T-helper 17 cell (primary cell): Measurements from ENCODE around the gene EFS. TPM values are rescaled to one million over a fixed set of nuclear protein-coding genes. Genes with fewer than 3 reads are reported as not detected.
A peak's percentile ranks its signal among the peaks of the same experiment; 100 is the strongest.

ENCODE experiments used
- ATAC-seq: fragments of 150-1000 bp; cut with Tn5 transposase; 2 replicates; pipeline ENCODE4 v1.10.0; 2021; ENCODE audit warnings: mild to moderate bottlenecking, moderate library complexity
- DNase-seq, 3 donors: peaks; one replicate each; pipeline versions ENCODE4 v3.0.0 to v3.0.0-alpha.2; 2020 to 2021
- H3K9me3 ChIP-seq: one replicate; pipeline ENCODE4 v1.7.0; 2013; ENCODE audit warnings: low read length, mild to moderate bottlenecking; ENCODE audit not compliant: control insufficient read depth, poor library complexity, severe bottlenecking
- H3K27ac Mint-ChIP-seq: one replicate; pipeline ENCODE4 v1.8.0; 2022; ENCODE audit warnings: mild to moderate bottlenecking, moderate library complexity, mixed read lengths
- H3K27me3 Mint-ChIP-seq: one replicate; pipeline ENCODE4 v1.8.0; 2022; ENCODE audit warnings: mixed read lengths
- H3K36me3 Mint-ChIP-seq: one replicate; pipeline ENCODE4 v1.8.0; 2022; ENCODE audit warnings: low read depth, mixed read lengths
- H3K4me1 Mint-ChIP-seq: one replicate; pipeline ENCODE4 v1.8.0; 2022; ENCODE audit warnings: mild to moderate bottlenecking, mixed read lengths
- H3K4me3 Mint-ChIP-seq: one replicate; pipeline ENCODE4 v1.8.0; 2022; ENCODE audit warnings: mild to moderate bottlenecking, moderate library complexity, mixed read lengths
- total RNA-seq, 4 donors: library from RNA in 2 of 4; stranded (reverse) in 2 of 4; gene quantifications; one replicate each; pipeline ENCODE4 v1.2.3 and lab custom pipeline; 2022 to 2026

EFS gene
- total RNA-seq, 2 donors from 2014 or later: not detected

DNA sequence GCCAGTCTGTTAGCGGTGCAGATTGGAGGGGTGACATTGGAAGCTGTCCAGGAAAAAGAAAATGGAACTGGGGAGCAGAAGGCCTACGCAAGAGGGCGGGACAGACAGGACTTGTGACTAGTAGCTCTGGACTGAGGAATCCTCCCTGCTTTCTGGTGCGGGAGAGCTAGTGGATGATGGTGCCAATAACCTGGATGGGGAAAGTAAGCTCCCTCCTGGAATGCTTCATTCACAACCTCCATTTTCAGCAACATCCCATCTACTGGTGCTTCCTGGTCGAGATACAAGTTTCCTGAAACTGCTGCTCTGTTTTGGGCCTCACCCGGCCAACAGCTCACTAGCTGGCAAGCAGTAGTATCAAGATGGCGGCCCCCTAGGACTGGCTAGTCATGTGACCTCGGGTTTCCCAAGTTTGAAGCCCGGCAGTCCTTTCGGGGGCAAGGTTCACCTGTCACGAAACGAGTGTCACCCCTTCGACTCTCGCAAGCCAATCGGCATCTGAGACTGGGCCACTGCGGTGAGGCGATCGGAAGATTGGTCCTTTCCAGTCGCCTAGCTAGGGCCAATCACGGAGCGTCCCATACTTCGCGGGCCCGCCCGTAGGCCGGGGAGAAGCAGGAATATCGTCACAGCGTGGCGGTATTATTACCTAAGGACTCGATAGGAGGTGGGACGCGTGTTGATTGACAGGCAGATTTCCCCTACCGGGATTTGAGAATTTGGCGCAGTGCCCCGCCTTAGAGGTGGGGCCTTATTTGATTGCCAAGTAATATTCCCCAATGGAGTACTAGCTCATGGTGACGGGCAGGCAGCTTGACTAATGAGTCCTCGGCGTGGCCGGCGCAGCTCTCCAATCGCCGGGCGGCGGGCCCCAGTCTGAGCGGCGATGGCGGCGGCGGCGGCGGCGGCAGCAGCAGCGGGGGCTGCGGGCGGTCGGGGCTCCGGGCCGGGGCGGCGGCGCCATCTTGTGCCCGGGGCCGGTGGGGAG is 44.1 kb downstream of the EFS start, which contains the start of gene PABPN1:
Gene PABPN1, plus strand, starts transcription at position 874 of the 988 bp plus-strand sequence. Its CDS starts 13 bp downstream, at position 887.
- DNase-seq: peak; percentile 92 to 96 (median 92)
- peak; percentile 88 for ATAC-seq
- no peaks in the 10 kb centered on the region for H3K27me3 Mint-ChIP-seq
- H3K9me3 ChIP-seq: no peaks in the 10 kb centered on the region
- H3K36me3 Mint-ChIP-seq: no peaks in the 10 kb centered on the region
- peak within 1 kb of the TSS; percentile 91 for H3K4me3 Mint-ChIP-seq
- peak within 1 kb of the TSS; percentile 93 for H3K27ac Mint-ChIP-seq
- H3K4me1 Mint-ChIP-seq: peaks cover 20% of the 10 kb centered on the region

DNA sequence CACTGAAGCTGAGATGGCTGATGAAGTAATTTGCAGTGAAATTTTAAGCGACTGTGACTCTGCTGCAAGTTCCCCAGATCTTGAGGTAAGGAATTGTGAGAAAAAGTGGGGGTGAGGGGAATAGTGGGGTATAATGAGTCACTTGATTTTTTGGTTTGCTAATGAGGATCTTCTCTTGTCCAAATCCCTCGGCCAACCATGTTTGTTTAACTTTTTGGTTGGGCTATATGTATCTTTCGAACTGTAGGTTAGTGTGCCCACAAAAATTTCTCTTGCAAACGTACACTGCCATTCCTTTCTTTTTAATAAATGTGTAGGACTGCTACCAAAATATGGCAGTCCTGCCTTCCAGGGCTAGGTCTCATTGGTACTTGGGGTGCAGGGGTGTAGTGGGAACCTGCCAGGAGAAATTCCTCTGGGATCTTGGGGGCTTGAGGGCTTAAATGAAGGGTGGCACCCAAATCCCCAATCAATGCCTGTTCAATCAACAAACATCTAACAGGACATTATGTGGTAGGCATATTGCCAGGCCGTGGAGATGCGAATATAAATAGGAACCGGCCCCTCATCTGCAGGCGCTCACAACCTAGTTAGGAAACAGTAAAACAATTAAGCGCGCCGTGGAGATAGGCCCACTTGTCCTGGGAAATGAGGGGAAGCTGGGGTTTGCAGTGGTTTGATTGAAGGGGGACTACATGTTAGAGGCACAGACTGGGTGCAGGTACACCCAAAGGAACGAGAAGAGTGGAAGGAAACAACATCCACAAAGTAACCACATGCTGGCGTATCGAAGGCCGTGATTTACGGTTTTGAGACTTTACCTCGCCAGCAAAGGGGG is 45.0 kb downstream of the EFS start:
- Mint-ChIP-seq H3K36me3 (no peaks in the 10 kb centered on the region), H3K4me1 (peaks cover 20% of the 10 kb centered on the region), H3K27me3 (no peaks in the 10 kb centered on the region), H3K4me3 (peak overlapping the region; percentile 91), H3K27ac (peak overlapping the region; percentile 93)
- DNase-seq (no peak), ATAC-seq (no peak)
- H3K9me3 ChIP-seq: no peaks in the 10 kb centered on the region

DNA sequence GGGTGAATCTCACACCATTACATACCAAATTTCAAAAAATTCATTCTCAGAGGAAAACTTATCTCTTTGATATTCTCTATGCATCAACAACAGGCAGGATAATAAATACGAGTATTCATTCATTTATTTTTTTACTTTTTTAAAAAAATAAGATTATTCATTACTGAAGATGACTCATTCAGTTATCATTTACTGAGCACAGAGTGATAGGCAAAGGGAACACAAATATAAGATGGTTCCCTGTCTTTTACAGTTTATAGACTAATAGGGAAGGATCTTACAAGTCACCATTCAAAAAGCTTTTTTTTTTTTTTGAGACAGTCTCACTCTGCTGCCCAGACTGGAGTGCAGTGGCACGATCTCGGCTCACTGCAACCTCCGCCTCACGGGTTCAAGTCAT is 48.7 kb downstream of the EFS start:
- no peaks in the 10 kb centered on the region for H3K9me3 ChIP-seq
- Mint-ChIP-seq H3K36me3 (no peaks in the 10 kb centered on the region), H3K27ac (no peak overlapping the region), H3K4me3 (no peak overlapping the region), H3K4me1 (peaks cover 3% of the 10 kb centered on the region), H3K27me3 (no peaks in the 10 kb centered on the region)
- DNase-seq (no peak), ATAC-seq (no peak)

DNA sequence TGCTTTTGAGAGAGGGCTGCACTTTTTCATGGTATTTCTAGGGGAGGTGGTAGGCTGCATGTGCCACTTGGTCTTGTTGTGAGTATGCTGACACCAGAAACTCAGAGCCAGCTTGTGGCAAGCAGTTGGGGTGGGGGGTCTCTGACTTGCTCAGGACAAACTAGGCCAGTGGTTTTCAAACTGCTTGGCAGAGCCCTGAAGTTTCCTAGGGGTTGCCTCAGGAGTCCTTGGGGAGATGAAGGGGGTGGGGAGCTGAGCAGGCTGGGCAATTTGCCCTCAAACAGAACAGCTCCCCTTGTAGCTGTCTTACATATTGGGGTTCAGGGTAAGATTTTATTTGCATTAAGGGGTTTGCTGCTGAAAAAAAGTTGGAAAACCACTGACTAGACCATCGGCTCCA is 54.4 kb downstream of the EFS start:
- no peak for ATAC-seq
- no peak for DNase-seq
- Mint-ChIP-seq H3K4me3 (no peak overlapping the region), H3K36me3 (peaks cover 2% of the 10 kb centered on the region), H3K27ac (no peak overlapping the region), H3K27me3 (peaks cover 23% of the 10 kb centered on the region), H3K4me1 (peaks cover 5% of the 10 kb centered on the region)
- no peaks in the 10 kb centered on the region for H3K9me3 ChIP-seq

DNA sequence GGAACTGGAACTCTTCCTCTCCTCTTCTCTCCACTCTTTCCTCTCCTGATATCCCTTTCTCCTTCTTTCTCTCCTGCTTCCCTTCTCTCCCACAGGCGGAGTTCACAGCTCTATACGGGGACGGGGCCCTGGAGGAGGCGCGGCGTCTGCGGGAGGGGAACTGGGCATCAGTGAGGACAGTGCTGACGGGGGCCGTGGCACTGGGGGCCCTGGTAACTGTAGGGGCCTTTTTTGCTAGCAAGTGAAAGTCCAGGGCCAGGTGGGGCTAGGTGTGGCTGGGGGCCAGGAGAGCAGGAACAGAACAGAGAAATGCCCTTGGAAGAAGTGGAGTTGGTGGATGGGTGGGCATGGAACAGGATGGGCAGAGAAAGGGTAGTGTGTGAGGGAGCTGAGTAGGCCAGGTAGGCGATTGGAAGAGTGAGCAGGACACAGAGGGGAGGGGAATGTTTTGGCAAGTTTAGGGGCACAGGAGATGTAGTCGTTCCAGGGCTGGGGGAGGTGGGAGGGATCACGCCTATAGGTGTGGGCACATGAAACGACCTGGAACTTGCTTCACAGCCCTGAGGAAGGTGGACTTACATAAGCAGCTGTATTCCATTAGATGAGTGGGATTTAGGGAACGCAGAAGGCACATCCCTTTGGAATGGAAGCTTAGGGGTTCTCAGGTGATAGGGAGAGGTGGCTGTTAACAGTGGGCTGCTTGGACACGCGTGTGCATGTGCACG is 56.1 kb downstream of the EFS start:
- peaks cover 30% of the 10 kb centered on the region for H3K27me3 Mint-ChIP-seq
- H3K4me3 Mint-ChIP-seq: no peak overlapping the region
- peaks cover 2% of the 10 kb centered on the region for H3K36me3 Mint-ChIP-seq
- no peak overlapping the region for H3K27ac Mint-ChIP-seq
- peaks cover 8% of the 10 kb centered on the region for H3K4me1 Mint-ChIP-seq
- DNase-seq (no peak), ATAC-seq (no peak)
- no peaks in the 10 kb centered on the region for H3K9me3 ChIP-seq

DNA sequence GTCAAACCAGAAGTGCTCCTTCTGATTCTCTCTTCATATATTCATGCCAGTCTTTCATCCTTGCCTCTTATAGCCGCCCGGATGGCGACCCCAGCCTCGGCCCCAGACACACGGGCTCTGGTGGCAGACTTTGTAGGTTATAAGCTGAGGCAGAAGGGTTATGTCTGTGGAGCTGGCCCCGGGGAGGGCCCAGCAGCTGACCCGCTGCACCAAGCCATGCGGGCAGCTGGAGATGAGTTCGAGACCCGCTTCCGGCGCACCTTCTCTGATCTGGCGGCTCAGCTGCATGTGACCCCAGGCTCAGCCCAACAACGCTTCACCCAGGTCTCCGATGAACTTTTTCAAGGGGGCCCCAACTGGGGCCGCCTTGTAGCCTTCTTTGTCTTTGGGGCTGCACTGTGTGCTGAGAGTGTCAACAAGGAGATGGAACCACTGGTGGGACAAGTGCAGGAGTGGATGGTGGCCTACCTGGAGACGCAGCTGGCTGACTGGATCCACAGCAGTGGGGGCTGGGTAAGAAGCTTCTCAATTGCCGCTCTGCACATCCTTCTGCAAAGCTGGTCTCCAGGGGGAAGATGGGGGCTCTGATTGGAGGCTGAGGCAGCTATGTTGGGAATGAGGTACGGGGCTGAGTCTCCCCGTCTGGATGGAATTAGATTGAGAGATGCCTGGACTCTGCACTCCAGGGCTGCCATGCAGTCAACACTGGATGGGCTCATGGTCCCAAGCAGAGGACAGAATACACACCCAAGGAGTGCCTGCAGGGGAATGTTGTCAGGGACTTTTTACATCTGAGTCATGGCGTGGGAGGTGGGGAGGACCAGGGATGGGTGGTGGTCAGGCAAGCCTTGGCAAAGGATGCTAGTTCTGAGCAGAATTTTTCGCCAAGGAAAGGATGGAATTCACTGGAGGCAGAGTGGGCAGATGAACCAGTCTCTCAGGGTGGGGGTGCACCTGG is 57.0 kb downstream of the EFS start:
- H3K4me3 Mint-ChIP-seq: no peak overlapping the region

DNA sequence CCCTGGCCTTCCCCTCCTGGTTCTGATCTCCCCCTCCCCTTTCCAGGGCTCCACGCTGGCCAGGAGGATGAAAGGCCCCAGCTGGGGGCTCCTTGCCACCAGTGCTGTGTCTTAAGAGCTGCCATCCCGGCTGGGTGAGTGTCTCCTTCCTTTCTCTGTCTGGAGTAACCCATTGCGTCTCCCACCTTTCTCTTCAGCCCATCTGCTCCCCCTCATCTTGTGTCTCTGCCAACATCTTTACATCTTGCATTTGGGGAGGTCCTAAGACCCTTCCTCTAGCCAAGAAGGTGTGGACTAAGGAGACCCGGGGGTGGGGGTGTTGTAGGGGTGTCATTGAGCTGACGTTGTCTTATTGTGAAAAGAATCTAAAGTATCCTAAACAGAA is 57.8 kb downstream of the EFS start:
- peaks cover 13% of the 10 kb centered on the region for H3K4me1 Mint-ChIP-seq
- no peak for ATAC-seq
- H3K4me3 Mint-ChIP-seq: no peak overlapping the region
- H3K9me3 ChIP-seq: no peaks in the 10 kb centered on the region
- DNase-seq: no peak
- peaks cover 30% of the 10 kb centered on the region for H3K27me3 Mint-ChIP-seq
- peak overlapping the region; percentile 57 for H3K27ac Mint-ChIP-seq
- peaks cover 2% of the 10 kb centered on the region for H3K36me3 Mint-ChIP-seq

More for the DNA sequence above, 57.0 kb downstream of the EFS start:
- H3K9me3 ChIP-seq: no peaks in the 10 kb centered on the region
- Mint-ChIP-seq H3K4me1 (peaks cover 8% of the 10 kb centered on the region), H3K27me3 (peaks cover 30% of the 10 kb centered on the region), H3K36me3 (peaks cover 2% of the 10 kb centered on the region), H3K27ac (peak overlapping the region; percentile 57)
- ATAC-seq (no peak), DNase-seq (no peak)

DNA sequence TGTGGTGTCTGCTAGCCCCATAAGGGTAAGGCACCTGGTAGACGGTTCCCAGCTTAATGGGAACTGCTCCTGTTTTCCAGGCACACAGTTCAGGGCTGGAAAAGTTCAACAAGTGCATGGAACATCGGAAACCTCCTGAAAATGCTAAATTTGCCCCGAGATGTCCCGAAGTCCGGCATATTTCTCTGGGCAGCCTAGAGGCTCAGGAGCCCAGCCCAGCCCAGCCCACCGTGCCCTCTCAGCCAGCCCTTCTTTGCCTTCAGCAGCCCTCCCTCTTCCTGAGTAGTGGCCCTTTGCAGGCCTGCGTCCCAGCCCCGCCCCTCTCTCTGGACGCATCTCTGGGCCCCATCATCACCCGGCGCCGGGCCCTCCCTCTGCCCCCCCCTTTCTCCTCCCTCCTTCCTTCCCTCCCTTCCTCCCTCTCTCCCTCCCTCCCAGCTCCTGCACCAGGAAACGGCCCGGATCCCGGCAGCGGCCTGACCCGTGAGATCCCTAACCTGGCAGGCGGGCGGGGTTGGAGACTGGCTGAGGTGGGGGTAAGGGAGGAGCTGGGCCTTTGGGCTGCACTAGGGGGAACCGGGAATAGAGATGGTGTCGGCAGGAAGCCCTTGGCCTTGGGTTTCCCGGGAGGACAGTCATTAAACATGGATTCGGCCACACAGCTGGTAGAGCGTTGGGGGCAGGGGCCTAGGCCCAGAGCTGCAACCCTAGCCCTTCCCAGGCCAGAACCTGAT is 58.4 kb downstream of the EFS start, which contains the start of gene BCL2L2:
Gene BCL2L2, plus strand, starts transcription at position 422 of the 734 bp plus-strand sequence. CDS start 935 bp downstream, outside the sequence.
- DNase-seq (no peak), ATAC-seq (no peak)
- Mint-ChIP-seq H3K27me3 (peaks cover 30% of the 10 kb centered on the region), H3K4me3 (peak within 1 kb of the TSS; percentile 52), H3K36me3 (peaks cover 2% of the 10 kb centered on the region), H3K4me1 (peaks cover 13% of the 10 kb centered on the region), H3K27ac (peak within 1 kb of the TSS; percentile 57)
- H3K9me3 ChIP-seq: no peaks in the 10 kb centered on the region

Other genes starting within 250 kb of the EFS start
- gene CEBPE, start 245.9 kb downstream of the EFS start, total RNA-seq: under 1 TPM in 1 of 2 donors, not detected in 1; 0.25 TPM
- 1 to 10 TPM; 2.0 to 2.5 TPM for gene SLC7A8, start 181.5 kb downstream of the EFS start, total RNA-seq
- gene RNF212B, start 127.2 kb downstream of the EFS start, total RNA-seq: under 1 TPM in 1 of 2 donors, not detected in 1; 0.89 TPM
- gene HOMEZ, start 79.0 kb downstream of the EFS start, total RNA-seq: 1 to 10 TPM; 4.6 to 5.7 TPM
- 10 to 100 TPM; 30.6 to 33.8 TPM for gene PPP1R3E, start 62.3 kb downstream of the EFS start, total RNA-seq
- gene BCL2L2, start 58.3 kb downstream of the EFS start, total RNA-seq: 1 to 10 TPM; 3.5 to 5.0 TPM
- gene PABPN1, start 43.7 kb downstream of the EFS start, total RNA-seq: 100 to 1,000 TPM; 168 to 182 TPM
- 10 to 100 TPM in 1 of 2 donors, 1 to 10 TPM in 1; 3.7 to 10.5 TPM for gene SLC22A17, start 12.3 kb downstream of the EFS start, total RNA-seq
- gene IL25, start 7.6 kb upstream of the EFS start, total RNA-seq: not detected
- 10 to 100 TPM in 1 of 2 donors, 1 to 10 TPM in 1; 2.5 to 29.1 TPM for gene CMTM5, start 11.9 kb upstream of the EFS start, total RNA-seq
- not detected for gene MYH6, start 43.1 kb upstream of the EFS start, total RNA-seq
- gene MYH7, start 70.5 kb upstream of the EFS start, total RNA-seq: not detected
- gene NGDN, start 104.5 kb upstream of the EFS start, total RNA-seq: 100 to 1,000 TPM in 1 of 2 donors, 10 to 100 TPM in 1; 97.6 to 120 TPM
- gene ZFHX2, start 186.6 kb upstream of the EFS start, total RNA-seq: under 1 TPM; 0.16 to 0.27 TPM
- gene THTPA, start 191.1 kb upstream of the EFS start, total RNA-seq: 10 to 100 TPM in 1 of 2 donors, 1 to 10 TPM in 1; 10.0 to 13.6 TPM
- 100 to 1,000 TPM; 268 to 313 TPM for gene AP1G2, start 202.6 kb upstream of the EFS start, total RNA-seq
- not detected for gene JPH4, start 213.6 kb upstream of the EFS start, total RNA-seq